H1 (cell line): ENCODE results near the gene INTS7. TPM values are rescaled to one million over a fixed set of nuclear protein-coding genes. Genes with fewer than 3 reads are reported as not detected.

Experiments
- CTCF ChIA-PET: fragments of 300-600 bp; sonication (Branson Sonifier 250); formaldehyde crosslinking; loops from one replicate; lab custom pipeline; 2021; ENCODE audit not compliant: partially characterized antibody; lab: Charles Lee
- POLR2A ChIA-PET: fragments of 300-600 bp; sonication (Branson Sonifier 250); formaldehyde crosslinking; loops from one replicate; lab custom pipeline; 2021; ENCODE audit warnings: inconsistent platforms; ENCODE audit not compliant: partially characterized antibody; lab: Charles Lee
- DNase-seq, 2 experiments: peaks; one replicate each; pipeline versions ENCODE4 v3.0.0 to v3.0.0-alpha.2; 2010 to 2022; ENCODE audit warnings: low spot score in 2 of 2, low read depth in 1 of 2, mixed read lengths in 1 of 2
- FAIRE-seq: peaks from 2 replicates; lab custom pipeline; 2011; peaks lifted over from hg19 to GRCh38; lab: Jason Lieb, UNC
- H2AFZ ChIP-seq: 2 replicates; pipeline ENCODE4 v1.8.1; 2012; ENCODE audit warnings: low read length, inconsistent platforms
- H2AK5ac ChIP-seq: 2 replicates; pipeline ENCODE4 v1.6.1; 2013; ENCODE audit warnings: low read depth, low read length
- H2BK120ac ChIP-seq: replicated peaks from 2 replicates; pipeline ENCODE3; 2013; ENCODE audit warnings: low read depth, low read length, inconsistent platforms
- H2BK12ac ChIP-seq: 2 replicates; pipeline ENCODE4 v1.6.1; 2013; ENCODE audit warnings: low read depth, low read length
- H2BK15ac ChIP-seq: 2 replicates; pipeline ENCODE4 v1.6.1; 2013; ENCODE audit warnings: low read length
- H2BK20ac ChIP-seq: 2 replicates; pipeline ENCODE4 v1.6.1; 2013; ENCODE audit warnings: low read length
- H2BK5ac ChIP-seq: 2 replicates; pipeline ENCODE4 v1.6.1; 2013; ENCODE audit warnings: low read depth, low read length
- H3K14ac ChIP-seq: 2 replicates; pipeline ENCODE4 v1.6.1; 2013; ENCODE audit warnings: inconsistent platforms; ENCODE audit not compliant: insufficient read length
- H3K18ac ChIP-seq: 2 replicates; pipeline ENCODE4 v1.6.1; 2013; ENCODE audit warnings: low read length; ENCODE audit errors: extremely low read depth
- H3K23ac ChIP-seq: 2 replicates; pipeline ENCODE4 v1.6.1; 2013; ENCODE audit warnings: inconsistent platforms; ENCODE audit not compliant: insufficient read length
- H3K23me2 ChIP-seq: 2 replicates; pipeline ENCODE4 v1.6.1; 2013; ENCODE audit warnings: low read depth, low read length
- H3K27ac ChIP-seq: 2 replicates; pipeline ENCODE4 v1.6.1; 2011; ENCODE audit warnings: low read depth, low read length, inconsistent platforms
- H3K27me3 ChIP-seq, 4 experiments: replicated peaks in 1 of 4; 1 replicate in 1 of 4; 2 replicates in 3 of 4; pipeline versions ENCODE4 v1.6.1 to v1.8.1; 2011 to 2013; ENCODE audit warnings: low read length in 3 of 4, mild to moderate bottlenecking in 3 of 4, inconsistent platforms in 2 of 4, mixed read lengths in 2 of 4, moderate library complexity in 1 of 4; ENCODE audit not compliant: control insufficient read depth in 3 of 4, insufficient read depth in 3 of 4; ENCODE audit errors: extremely low read depth in 1 of 4
- H3K36me3 ChIP-seq, 4 experiments: 2 replicates each; pipeline versions ENCODE4 v1.6.1 to v1.8.1; 2011 to 2013; ENCODE audit warnings: mild to moderate bottlenecking in 4 of 4, low read length in 3 of 4, moderate library complexity in 2 of 4, control low read depth in 1 of 4, inconsistent platforms in 1 of 4; ENCODE audit not compliant: insufficient read depth in 4 of 4, control insufficient read depth in 2 of 4
- H3K4ac ChIP-seq: replicated peaks from 2 replicates; pipeline ENCODE3; 2013; ENCODE audit warnings: low read length, low read depth, mixed read lengths, inconsistent platforms; ENCODE audit not compliant: insufficient read length
- H3K4me1 ChIP-seq, 4 experiments: replicated peaks in 1 of 4; 1 replicate in 1 of 4; 2 replicates in 3 of 4; pipeline versions ENCODE4 v1.6.1 to v1.8.1; 2011 to 2013; ENCODE audit warnings: low read length in 3 of 4, inconsistent platforms in 2 of 4, mixed read lengths in 1 of 4; ENCODE audit not compliant: insufficient read depth in 4 of 4, control insufficient read depth in 3 of 4
- H3K4me2 ChIP-seq, 2 experiments: 2 replicates each; pipeline versions ENCODE4 v1.6.1 to v1.8.1; 2011 to 2013; ENCODE audit warnings: low read depth in 2 of 2, low read length in 2 of 2, control low read depth in 1 of 2, inconsistent platforms in 1 of 2, mild to moderate bottlenecking in 1 of 2; ENCODE audit not compliant: insufficient read depth in 1 of 2
- H3K4me3 ChIP-seq, 4 experiments: fragments of 200-600, 300-600 bp in 1 of 4; sonication (generic), shearing (Covaris generic), sonication (Bioruptor Twin) in 1 of 4; 2 replicates each; pipeline versions ENCODE4 v1.5.1 to v1.8.1; 2011 to 2016; ENCODE audit warnings: low read length in 4 of 4, low read depth in 3 of 4, control low read depth in 2 of 4, inconsistent platforms in 2 of 4, mild to moderate bottlenecking in 2 of 4, mixed read lengths in 1 of 4, moderate library complexity in 1 of 4; ENCODE audit not compliant: insufficient read depth in 2 of 4; ENCODE audit errors: extremely low read depth in 1 of 4
- H3K56ac ChIP-seq: replicated peaks from 2 replicates; pipeline ENCODE3; 2013; ENCODE audit warnings: low read depth, mild to moderate bottlenecking, mixed read lengths, low read length, inconsistent platforms; ENCODE audit not compliant: insufficient read length
- H3K79me1 ChIP-seq: 2 replicates; pipeline ENCODE4 v1.6.1; 2013; ENCODE audit warnings: low read depth, low read length, control low read depth
- H3K79me2 ChIP-seq, 2 experiments: 2 replicates each; pipeline versions ENCODE4 v1.6.1 to v1.8.1; 2012 to 2013; ENCODE audit warnings: low read length in 2 of 2, mild to moderate bottlenecking in 2 of 2, inconsistent platforms in 1 of 2; ENCODE audit not compliant: insufficient read depth in 2 of 2, control insufficient read depth in 1 of 2
- H3K9ac ChIP-seq, 4 experiments: replicated peaks in 1 of 4; 1 replicate in 1 of 4; 2 replicates in 3 of 4; pipeline versions ENCODE4 v1.6.1 to v1.8.1; 2011 to 2013; ENCODE audit warnings: low read depth in 3 of 4, low read length in 3 of 4, control low read depth in 2 of 4, mild to moderate bottlenecking in 2 of 4, moderate library complexity in 2 of 4, inconsistent platforms in 1 of 4; ENCODE audit errors: extremely low read depth in 1 of 4
- H3K9me3 ChIP-seq, 2 experiments: 2 replicates each; pipeline versions ENCODE4 v1.6.1 to v1.8.1; 2012 to 2013; ENCODE audit warnings: mild to moderate bottlenecking in 2 of 2, moderate library complexity in 2 of 2, control low read depth in 1 of 2, inconsistent platforms in 1 of 2, low read depth in 1 of 2, low read length in 1 of 2, mixed read lengths in 1 of 2; ENCODE audit not compliant: insufficient read depth in 2 of 2
- H4K20me1 ChIP-seq, 2 experiments: replicated peaks in 1 of 2; 2 replicates each; pipeline versions ENCODE3 to v1.8.1; 2011 to 2013; ENCODE audit warnings: inconsistent platforms in 2 of 2, low read length in 2 of 2, mild to moderate bottlenecking in 1 of 2; ENCODE audit not compliant: insufficient read depth in 2 of 2, control insufficient read depth in 1 of 2
- H4K5ac ChIP-seq: 2 replicates; pipeline ENCODE4 v1.6.1; 2013; ENCODE audit warnings: low read length, low read depth, mixed read lengths, inconsistent platforms; ENCODE audit not compliant: insufficient read length
- H4K8ac ChIP-seq: 2 replicates; pipeline ENCODE4 v1.8.0; 2013; ENCODE audit warnings: mild to moderate bottlenecking, moderate library complexity, low read length, inconsistent platforms; ENCODE audit not compliant: insufficient read depth; ENCODE audit errors: extremely low read depth
- H4K91ac ChIP-seq: replicated peaks from 2 replicates; pipeline ENCODE3; 2013; ENCODE audit warnings: low read length, mixed read lengths, inconsistent platforms; ENCODE audit not compliant: insufficient read length
- ASH2L ChIP-seq: fragments of 200-600, 300-600 bp; sonication (generic); IDR thresholded peaks from one replicate; pipeline ENCODE4 v1.7.1; 2017; ENCODE audit warnings: low read length
- CBX5 ChIP-seq: fragments of 300-800, 300-1000 bp; sonication (generic); IDR thresholded peaks from 2 replicates; pipeline ENCODE4 v1.7.1; 2016; ENCODE audit warnings: antibody characterized with exemption, low read length, low read depth
- FOSL1 ChIP-seq: IDR thresholded peaks from 2 replicates; pipeline ENCODE4 v1.6.1; 2011; ENCODE audit warnings: mild to moderate bottlenecking, low read depth, low read length, moderate library complexity; ENCODE audit not compliant: insufficient read depth
- RAD21 ChIP-seq, 2 experiments: IDR thresholded peaks in 1 of 2; conservative IDR thresholded peaks in 1 of 2; 2 replicates each; pipeline ENCODE4 v1.6.1; 2011; ENCODE audit warnings: low read depth in 2 of 2, low read length in 2 of 2, improper control_type of control experiment in 1 of 2, inconsistent platforms in 1 of 2, mild to moderate bottlenecking in 1 of 2, moderate library complexity in 1 of 2
- SP1 ChIP-seq: IDR thresholded peaks from 2 replicates; pipeline ENCODE4 v1.6.1; 2011; ENCODE audit warnings: low read depth, low read length
- WGBS, 2 experiments: shearing (Covaris generic) in 1 of 2; methylation state at CpG; one replicate each; pipeline versions ENCODE4 v1.1.6 to v1.1.7; 2013 to 2015; ENCODE audit warnings: low lambda C conversion rate in 2 of 2, mixed read lengths in 2 of 2, inconsistent platforms in 1 of 2, low coverage in 1 of 2, missing lambda C conversion rate in 1 of 2; ENCODE audit not compliant: insufficient replicate concordance in 2 of 2, insufficient coverage in 1 of 2, insufficient read length in 1 of 2; ENCODE audit errors: extremely low coverage in 1 of 2, missing lambda C conversion rate in 1 of 2; 5-methylcytosine and 5-hydroxymethylcytosine counted together
- polyA plus RNA-seq, 7 experiments: library from polyadenylated mRNA; depleted of rRNA in 3 of 7; stranded (reverse) in 5 of 7; unstranded in 2 of 7; fragments of >200 nt in 5 of 7; fragments of 200-250 nt in 2 of 7; gene quantifications; 1 replicate in 5 of 7; 2 replicates in 1 of 7; 4 replicates in 1 of 7; pipeline versions ENCODE4 v1.2.1 to v1.2.3, GENCODE V29; 2011 to 2013; ENCODE audit warnings: missing spikeins in 2 of 7, mixed read lengths in 2 of 7
- total RNA-seq: library from RNA; stranded (reverse); fragmentation: NEBNext Ultra II Directional; extraction: Animal tissue kit (Norgen Biotek cat#: 25700); gene quantifications from 2 replicates; pipeline ENCODE4 v1.2.1, GENCODE V29; 2021
- TF ChIP-seq, protein P1 (sequence below): IDR thresholded peaks from 2 replicates; pipeline ENCODE4 v1.6.1; 2011; ENCODE audit warnings: low read length, improper control_type of control experiment
- TF ChIP-seq, protein P2 (sequence below), 3 experiments: IDR thresholded peaks; 1 replicate in 2 of 3; 2 replicates in 1 of 3; pipeline versions ENCODE4 v1.5.1 to v1.6.1; 2011; ENCODE audit warnings: low read length in 3 of 3, mild to moderate bottlenecking in 3 of 3, inconsistent platforms in 2 of 3, low read depth in 1 of 3, moderate library complexity in 1 of 3; ENCODE audit not compliant: insufficient read depth in 1 of 3; ENCODE audit errors: control extremely low read depth in 1 of 3
- TF ChIP-seq, protein P3 (sequence below): IDR thresholded peaks from 2 replicates; pipeline ENCODE4 v1.6.1; 2012; ENCODE audit warnings: inconsistent platforms

INTS7 gene
- total and polyA plus RNA-seq, 2 of the 8 experiments (the other 6 are each of a cell fraction or from before 2014, with no cell fraction given), result 15.2 to 22.4 TPM

- H2AK5ac ChIP-seq, result no peak overlapping the region
- no peak for FAIRE-seq
- H3K4me1 ChIP-seq, result no peaks in the 10 kb centered on the region
- no peak overlapping the region for H3K56ac ChIP-seq
- no peak overlapping the region for H3K4me2 ChIP-seq
- ChIA-PET POLR2A (interaction anchor here (1.0 kb wide), 1 partner anchor 9 kb away, joined by 4 read pairs; no protein-coding TSS in a partner anchor), CTCF (interaction anchor here (0.7 to 1.5 kb wide), 7 partner anchors 8 to 753 kb away, joined by 3 to 5 read pairs (median 3); no protein-coding TSS in a partner anchor)
- no peak overlapping the region for H2BK5ac ChIP-seq
- H3K9ac ChIP-seq, result no peak overlapping the region
- H4K5ac ChIP-seq, result no peak overlapping the region
- H3K23me2 ChIP-seq, result no peaks in the 10 kb centered on the region
- DNase-seq, result no peak
- H3K27me3 ChIP-seq, result no peaks in the 10 kb centered on the region
- H2AFZ ChIP-seq, result no peak overlapping the region
- no peaks in the 10 kb centered on the region for H3K79me1 ChIP-seq
- H3K27ac ChIP-seq, result no peak overlapping the region
- H2BK120ac ChIP-seq, result no peak overlapping the region
- H2BK15ac ChIP-seq, result no peak overlapping the region
- H4K20me1 ChIP-seq, result no peaks in the 10 kb centered on the region
- no peak overlapping the region for H4K91ac ChIP-seq
- no peak overlapping the region for H3K14ac ChIP-seq
- H4K8ac ChIP-seq, result no peak overlapping the region
- no peak overlapping the region for H2BK12ac ChIP-seq
- WGBS, 2 experiments, result 100% methylated on average over 4 of the region's 4 CpGs; no CpG with 5 or more reads in 1 of the 2 experiments
- no peak overlapping the region for H3K4ac ChIP-seq
- peaks cover 0 to 6% of the 10 kb centered on the region in 2 experiments; a peak in 2 of 4 replicates for H3K9me3 ChIP-seq
- no peaks in the 10 kb centered on the region for H3K36me3 ChIP-seq
- no peak overlapping the region for H3K18ac ChIP-seq
- no peak overlapping the region for H2BK20ac ChIP-seq
- H3K23ac ChIP-seq, result no peak overlapping the region
- H3K4me3 ChIP-seq, result no peak overlapping the region
- H3K79me2 ChIP-seq, result no peaks in the 10 kb centered on the region
- TF ChIP-seq RAD21 (IDR thresholded peaks at IDR 0.05 in 1 of 2, conservative IDR thresholded peaks at IDR 0.05 in 1 of 2; ENCODE audit: low read depth in 2 of 2, low read length in 2 of 2) (no peak), FOSL1 (no peak), ASH2L (no peak), CBX5 (no peak), SP1 (no peak)
- TF ChIP-seq, protein P1, sequence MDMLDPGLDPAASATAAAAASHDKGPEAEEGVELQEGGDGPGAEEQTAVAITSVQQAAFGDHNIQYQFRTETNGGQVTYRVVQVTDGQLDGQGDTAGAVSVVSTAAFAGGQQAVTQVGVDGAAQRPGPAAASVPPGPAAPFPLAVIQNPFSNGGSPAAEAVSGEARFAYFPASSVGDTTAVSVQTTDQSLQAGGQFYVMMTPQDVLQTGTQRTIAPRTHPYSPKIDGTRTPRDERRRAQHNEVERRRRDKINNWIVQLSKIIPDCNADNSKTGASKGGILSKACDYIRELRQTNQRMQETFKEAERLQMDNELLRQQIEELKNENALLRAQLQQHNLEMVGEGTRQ, result no peak
- TF ChIP-seq, protein P2, sequence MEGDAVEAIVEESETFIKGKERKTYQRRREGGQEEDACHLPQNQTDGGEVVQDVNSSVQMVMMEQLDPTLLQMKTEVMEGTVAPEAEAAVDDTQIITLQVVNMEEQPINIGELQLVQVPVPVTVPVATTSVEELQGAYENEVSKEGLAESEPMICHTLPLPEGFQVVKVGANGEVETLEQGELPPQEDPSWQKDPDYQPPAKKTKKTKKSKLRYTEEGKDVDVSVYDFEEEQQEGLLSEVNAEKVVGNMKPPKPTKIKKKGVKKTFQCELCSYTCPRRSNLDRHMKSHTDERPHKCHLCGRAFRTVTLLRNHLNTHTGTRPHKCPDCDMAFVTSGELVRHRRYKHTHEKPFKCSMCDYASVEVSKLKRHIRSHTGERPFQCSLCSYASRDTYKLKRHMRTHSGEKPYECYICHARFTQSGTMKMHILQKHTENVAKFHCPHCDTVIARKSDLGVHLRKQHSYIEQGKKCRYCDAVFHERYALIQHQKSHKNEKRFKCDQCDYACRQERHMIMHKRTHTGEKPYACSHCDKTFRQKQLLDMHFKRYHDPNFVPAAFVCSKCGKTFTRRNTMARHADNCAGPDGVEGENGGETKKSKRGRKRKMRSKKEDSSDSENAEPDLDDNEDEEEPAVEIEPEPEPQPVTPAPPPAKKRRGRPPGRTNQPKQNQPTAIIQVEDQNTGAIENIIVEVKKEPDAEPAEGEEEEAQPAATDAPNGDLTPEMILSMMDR (IDR thresholded peaks at IDR 0.05; ENCODE audit: control extremely low read depth in 1 of 3, insufficient read depth in 1 of 3, low read depth in 1 of 3, low read length in 3 of 3), result no peak
- TF ChIP-seq, protein P3, sequence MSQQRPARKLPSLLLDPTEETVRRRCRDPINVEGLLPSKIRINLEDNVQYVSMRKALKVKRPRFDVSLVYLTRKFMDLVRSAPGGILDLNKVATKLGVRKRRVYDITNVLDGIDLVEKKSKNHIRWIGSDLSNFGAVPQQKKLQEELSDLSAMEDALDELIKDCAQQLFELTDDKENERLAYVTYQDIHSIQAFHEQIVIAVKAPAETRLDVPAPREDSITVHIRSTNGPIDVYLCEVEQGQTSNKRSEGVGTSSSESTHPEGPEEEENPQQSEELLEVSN, result no peak
Observed at GRCh38 chr1:211910913-211911485, 124.4 kb downstream of the INTS7 start.
